CD4-positive, alpha-beta T cell treated with Interleukin-17A for 1 hour (primary cell): ENCODE measurements around the gene NHLH1.

ENCODE experiments used
- DNase-seq: peaks from one replicate; pipeline ENCODE4 v3.0.0-alpha.2; 2020

The NHLH1 gene

DNA sequence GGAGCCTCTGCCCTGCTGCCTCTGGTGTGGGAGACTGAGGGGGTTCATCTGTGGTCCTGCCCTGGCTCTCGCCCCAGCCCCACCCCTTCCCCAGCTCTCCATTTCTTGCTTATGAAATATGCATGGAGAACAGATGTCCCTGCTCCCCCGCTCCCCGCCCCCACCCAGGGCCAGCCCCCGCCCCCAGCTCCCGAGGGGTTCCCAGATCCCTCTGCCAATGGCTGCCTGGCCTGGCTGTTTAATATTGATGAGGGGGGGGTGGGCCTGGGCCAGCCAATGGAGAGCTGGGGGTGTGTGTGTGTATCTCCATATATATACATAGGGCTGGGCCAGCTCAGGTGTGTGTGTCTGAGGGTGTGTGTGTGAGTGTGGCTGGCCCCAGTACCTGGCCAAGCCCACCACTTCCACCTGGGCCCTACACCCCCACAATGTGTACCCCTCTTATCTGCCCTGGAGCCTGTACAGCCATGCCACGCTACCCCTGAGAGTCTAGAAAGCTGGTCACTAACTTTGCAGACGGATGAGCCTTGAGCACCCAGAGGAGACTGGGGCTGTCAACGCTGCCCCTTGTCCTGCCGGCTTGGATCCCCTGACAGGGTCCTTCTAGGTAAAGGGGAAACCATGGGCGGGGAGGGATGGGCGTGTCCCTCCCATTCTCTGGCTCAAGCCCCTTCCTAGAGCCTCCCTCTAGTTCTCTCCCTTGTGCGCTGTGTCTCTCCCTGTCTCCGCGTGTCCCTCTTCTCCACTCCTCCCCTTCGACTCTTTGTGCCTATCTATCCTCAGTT lies at the start of gene NHLH1:
TSS of gene NHLH1 (plus strand) at position 341 of the 785 bp plus-strand sequence. CDS start 3,661 bp downstream, outside the sequence.
- DNase-seq, result no peak

GRCh38 chr1:160322831-160323230 lies 44.0 kb upstream of the NHLH1 start:
- DNase-seq, result no peak

DNA sequence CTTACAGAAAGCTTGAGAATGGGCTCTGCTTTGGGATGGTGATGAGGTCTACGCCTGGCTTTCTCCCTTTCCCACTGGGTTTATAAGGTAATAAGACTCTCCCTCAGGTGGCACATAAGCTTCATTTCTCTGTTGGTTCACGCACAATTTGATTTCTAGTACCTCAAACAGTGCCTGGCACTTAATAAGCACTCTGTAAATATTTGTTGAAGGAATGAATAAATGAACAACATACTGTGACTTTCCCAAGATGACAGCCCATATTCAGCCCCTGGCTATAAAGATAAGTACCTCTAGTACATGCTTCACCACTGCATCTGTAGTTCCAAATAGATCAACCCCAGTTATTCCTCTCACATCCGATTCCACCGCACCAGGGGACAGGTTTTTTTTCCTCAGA lies 41.6 kb upstream of the NHLH1 start:
- no peak for DNase-seq

DNA sequence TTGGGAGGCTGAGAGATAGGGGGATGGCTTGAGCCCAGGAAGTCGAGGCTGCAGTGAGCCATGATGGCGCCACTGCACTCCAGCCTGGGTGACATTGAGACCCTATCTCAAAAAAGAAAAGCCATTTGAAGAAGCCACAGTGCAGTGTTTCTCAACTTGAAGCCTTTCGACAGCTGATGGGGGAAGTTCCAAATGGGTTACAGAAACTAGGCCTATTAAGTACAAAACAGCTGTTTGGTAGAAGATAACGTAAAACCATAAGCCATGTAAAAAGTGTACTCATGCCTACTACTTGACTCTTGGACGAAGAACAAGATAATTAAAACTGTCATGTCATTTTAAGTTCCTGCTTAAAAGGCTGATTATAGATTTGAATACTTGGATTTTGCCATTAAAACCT lies 40.5 kb upstream of the NHLH1 start:
- DNase-seq, result no peak

DNA sequence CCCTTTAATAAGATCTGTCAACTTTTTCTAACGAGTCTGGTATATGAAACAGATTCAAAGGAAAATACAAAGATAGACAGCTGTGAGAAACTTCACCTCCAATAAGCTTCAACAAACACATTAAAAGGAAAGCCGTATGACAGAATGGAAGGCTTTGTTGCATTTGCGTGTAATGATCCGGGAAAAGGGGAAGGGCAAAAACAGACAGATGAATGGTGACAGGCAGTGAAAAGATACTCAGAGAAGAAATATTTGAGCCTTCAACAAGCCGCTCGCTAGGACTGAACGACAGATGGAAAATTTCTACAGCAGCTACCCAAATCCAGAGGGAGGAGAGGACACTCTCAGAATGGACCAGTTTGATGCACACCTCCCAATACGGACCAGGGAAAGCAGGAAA lies 38.7 kb upstream of the NHLH1 start:
- no peak for DNase-seq

DNA sequence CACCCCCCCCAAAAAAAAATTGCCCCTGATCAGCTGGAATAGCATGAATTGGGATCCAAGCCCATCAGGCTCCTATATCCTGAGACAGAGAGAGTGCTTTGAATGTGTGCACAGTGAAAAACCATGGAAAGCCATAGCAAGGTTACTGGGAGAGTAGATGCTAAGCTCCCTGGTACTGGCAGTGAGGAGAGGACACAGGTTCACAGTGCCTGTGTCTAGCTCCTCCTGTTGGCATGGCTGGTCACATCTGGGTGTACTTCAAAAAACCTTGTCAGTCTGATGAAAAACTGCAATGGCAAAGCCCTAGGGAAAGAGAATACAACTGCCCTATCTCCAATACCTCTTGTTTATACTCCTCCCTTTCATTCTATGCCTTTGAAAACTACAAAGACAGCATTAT lies 36.8 kb upstream of the NHLH1 start:
- no peak for DNase-seq

DNA sequence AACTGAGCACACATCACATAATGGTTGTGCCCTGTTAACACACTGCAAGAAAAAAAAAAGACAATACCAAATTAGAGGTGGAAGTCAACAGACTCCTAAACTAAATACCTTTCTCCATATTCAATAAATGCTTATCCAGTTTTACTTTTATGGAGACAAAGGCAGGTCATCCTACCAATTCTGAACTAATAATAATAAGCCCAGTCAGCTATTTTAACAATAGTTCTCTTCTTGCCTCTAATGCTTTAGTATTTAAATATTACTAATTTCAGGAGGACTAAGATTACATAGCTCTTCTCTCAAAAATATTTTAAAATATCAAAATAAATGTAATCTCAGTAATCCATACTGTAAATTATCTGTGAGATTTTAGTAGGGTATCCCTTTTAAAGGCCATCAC lies 34.4 kb upstream of the NHLH1 start:
- no peak for DNase-seq

DNA sequence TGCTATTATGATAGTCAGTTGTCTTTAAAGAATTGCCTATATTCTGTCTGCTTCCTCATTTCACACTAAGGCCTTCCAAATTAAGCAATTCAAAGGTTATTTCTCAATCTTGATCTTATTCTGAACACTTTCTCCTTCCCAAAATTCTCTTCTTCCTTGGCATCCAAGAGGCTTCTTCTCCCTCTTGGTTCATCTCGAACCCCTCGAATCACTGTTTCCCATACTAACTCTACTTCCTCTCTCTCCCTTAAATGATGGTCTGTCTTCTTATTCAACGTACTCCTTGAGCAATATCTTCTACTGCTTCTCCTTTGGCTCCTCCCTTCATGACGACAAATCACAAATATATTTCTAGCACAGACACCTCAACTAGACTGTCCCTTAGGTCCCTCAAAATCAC lies 28.3 kb upstream of the NHLH1 start:
- no peak for DNase-seq

DNA sequence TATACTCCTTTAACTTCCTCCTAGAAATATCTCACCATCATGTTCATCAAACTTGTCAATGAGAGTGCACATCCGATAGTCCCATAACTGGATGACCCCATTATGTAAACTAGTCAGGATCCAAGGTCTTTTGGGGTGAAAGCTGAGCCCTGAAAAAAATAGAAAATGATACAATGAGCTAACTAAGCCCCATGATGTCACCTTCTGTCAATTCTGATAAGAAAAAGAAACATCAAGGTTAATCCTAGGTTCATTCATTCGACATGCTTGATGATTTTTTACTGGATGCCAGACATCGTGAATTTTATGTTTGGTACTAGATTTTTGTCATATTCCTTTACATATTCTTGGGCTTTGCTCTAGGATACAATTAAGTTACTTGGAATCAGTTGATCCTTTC lies 26.7 kb upstream of the NHLH1 start:
- no peak for DNase-seq

DNA sequence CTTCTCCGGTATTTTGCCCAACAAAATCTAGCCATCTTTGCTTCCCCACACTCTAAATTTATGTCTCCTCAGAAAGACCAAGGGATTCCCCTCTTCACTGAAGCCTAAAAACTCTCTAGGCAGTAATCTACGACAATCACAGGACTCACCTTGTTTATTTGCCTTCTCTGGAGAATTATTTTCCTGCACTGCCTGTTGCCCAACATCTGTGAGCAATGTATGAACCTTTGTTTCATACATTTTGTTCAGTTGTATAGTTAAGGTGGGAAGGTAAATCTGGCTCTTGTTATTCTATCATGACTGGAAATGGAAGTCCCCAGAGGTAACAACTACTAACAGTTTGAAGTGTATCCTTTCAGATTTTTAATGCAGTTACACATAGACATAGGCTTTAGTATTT lies 26.0 kb upstream of the NHLH1 start:
- DNase-seq, result no peak

- DNase-seq, result peak; percentile 20
These were observed 24.3 kb upstream of the NHLH1 start for GRCh38 chr1:160342526-160342925.

GRCh38 chr1:160342953-160343869 lies 23.7 kb upstream of the NHLH1 start, which contains the start of the genes COPA and NCSTN:
Gene COPA, minus strand, starts transcription at chr1:160343250. Its CDS starts 80 bp downstream, at chr1:160343170.
Gene NCSTN, plus strand, starts transcription at chr1:160343383. Its CDS starts 14 bp downstream, at chr1:160343397.
- DNase-seq, result peak; percentile 95

DNA sequence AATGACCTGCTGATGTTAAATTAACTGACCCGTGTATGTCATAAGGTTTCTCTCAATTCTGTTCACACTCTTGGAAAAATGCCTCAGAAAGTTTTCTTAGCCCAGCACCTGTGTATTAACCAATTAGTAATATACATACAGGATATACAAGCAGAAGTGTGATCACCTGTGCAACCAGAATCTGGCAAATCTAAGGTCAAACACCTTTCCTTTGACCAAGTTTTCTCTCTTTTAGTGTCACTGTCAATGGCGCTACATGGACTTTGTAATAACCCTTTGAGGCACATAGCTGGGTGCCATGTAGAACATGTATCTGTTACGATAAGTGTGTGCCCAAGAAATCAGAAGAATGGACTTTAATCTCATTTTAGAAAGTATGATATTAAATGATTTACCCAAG lies 22.6 kb upstream of the NHLH1 start:
- no peak for DNase-seq

GRCh38 chr1:160344936-160345335 lies 21.9 kb upstream of the NHLH1 start:
- no peak for DNase-seq

GRCh38 chr1:160346463-160346862 lies 20.4 kb upstream of the NHLH1 start:
- no peak for DNase-seq

GRCh38 chr1:160346958-160347357 lies 19.9 kb upstream of the NHLH1 start:
- peak; percentile 10 for DNase-seq

GRCh38 chr1:160351629-160352028 lies 15.2 kb upstream of the NHLH1 start:
- DNase-seq, result no peak

GRCh38 chr1:160352555-160352954 lies 14.3 kb upstream of the NHLH1 start:
- DNase-seq, result no peak

DNA sequence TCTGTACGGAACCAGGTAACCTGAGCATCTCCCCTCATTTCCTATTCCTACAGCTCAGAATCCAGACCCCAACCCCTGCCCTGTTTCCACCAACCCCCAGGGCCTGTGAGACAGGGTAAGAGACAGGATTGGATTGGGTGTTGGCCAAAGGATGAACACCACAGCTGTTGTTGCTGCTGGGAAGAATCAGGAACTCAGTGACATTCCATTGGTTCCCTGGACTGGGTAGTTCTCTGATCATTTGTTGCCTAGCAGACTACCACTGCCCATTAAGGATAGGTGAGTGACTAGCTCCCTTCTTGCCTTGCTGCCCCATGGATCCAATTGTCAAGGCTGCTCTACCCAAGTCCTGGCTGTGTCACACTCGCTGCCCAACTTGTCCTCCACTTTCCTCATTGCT lies 13.6 kb upstream of the NHLH1 start:
- DNase-seq, result no peak

GRCh38 chr1:160354388-160354985 lies 12.4 kb upstream of the NHLH1 start:
- peak; percentile 29 for DNase-seq

DNA sequence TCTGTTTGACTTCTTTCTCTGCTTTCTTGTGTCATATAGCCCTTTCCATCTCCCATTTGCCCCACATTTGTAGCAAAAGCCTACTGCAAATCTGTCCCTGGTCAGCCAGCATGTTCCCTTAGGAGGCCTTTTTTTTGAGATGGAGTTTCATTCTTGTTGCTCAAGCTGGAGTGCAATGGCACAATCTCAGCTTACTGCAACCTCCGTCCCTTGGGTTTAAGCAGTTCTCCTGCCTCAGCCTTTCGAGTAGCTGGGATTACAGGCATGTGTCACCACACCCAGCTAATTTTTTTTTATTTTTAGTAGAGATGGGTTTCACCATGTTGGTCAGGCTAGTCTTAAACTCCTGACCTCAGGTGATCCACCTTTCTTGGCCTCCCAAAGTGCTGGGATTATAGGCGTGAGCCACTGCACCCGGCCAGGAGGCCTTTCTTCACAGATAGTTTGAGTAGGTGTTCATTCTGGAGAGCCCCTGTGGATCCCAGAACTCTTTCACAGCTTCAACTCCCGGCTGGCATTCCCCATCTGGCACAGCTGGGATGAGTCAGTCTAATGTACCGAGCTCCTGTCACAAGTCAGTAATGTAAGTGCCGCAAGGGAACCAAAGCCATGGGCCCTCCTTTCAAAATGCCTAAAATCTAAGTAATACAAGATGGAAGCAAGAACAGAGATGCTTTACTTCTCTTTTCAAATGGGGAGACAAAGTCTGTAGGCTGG lies 9.4 kb upstream of the NHLH1 start:
- no peak for DNase-seq

DNA sequence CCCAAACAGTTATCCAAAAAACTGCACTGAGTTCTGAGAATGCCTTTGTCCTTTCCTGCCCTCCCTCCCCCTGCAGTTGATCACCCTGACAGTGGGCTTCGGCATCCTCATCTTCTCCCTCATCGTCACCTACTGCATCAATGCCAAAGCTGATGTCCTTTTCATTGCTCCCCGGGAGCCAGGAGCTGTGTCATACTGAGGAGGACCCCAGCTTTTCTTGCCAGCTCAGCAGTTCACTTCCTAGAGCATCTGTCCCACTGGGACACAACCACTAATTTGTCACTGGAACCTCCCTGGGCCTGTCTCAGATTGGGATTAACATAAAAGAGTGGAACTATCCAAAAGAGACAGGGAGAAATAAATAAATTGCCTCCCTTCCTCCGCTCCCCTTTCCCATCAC lies 8.8 kb upstream of the NHLH1 start:
- no peak for DNase-seq
